GM10266 (cell line): Measurements from ENCODE around the gene LILRA1.
"Not testable (repeated sequence)": the region's sequence is repeated elsewhere in the genome, so short reads cannot be mapped to it uniquely, and the experiment has no call there.

Source experiments
- DNase-seq: peaks from one replicate; pipeline ENCODE4 v3.0.0; 2012; ENCODE audit errors: extremely low spot score
- CTCF ChIP-seq: IDR thresholded peaks from 2 replicates; pipeline ENCODE4 v1.5.1; 2012; ENCODE audit warnings: mild to moderate bottlenecking, low read depth; ENCODE audit not compliant: control insufficient read depth, insufficient read depth; ENCODE audit errors: missing control alignments

LILRA1 gene

DNA sequence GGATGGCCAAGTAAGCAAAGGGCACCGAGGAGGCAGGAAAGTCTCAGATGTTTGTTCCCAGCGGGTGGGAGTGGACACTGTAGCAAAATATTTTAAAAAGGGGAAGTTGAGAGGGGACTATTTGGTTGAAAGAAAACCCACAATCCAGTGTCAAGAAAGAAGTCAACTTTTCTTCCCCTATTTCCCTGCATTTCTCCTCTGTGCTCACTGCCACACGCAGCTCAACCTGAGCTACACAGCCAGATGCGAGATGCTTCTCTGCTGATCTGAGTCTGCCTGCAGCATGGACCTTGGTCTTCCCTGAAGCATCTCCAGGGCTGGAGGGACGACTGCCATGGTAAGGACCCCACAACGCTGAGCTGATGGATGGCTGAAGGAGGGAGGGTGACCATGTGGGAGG lies at the start of gene LILRA1:
LILRA1 (plus strand) TSS at position 188 of the 400 bp plus-strand sequence. CDS start 613 bp downstream, outside the sequence.
- DNase-seq: not testable (repeated sequence)

- TF ChIP-seq CTCF: no peak
- DNase-seq: no peak
Observed at GRCh38 chr19:54548806-54549205, 44.6 kb upstream of the LILRA1 start.

GRCh38 chr19:54549224-54549623 lies 44.2 kb upstream of the LILRA1 start:
- DNase-seq: no peak
- TF ChIP-seq CTCF: no peak

- TF ChIP-seq CTCF: no peak
- DNase-seq: peak; percentile 48
Observed at GRCh38 chr19:54551293-54551692, 42.1 kb upstream of the LILRA1 start.

GRCh38 chr19:54551950-54552912 lies 41.2 kb upstream of the LILRA1 start:
- DNase-seq: peak; percentile 46
- TF ChIP-seq CTCF: no peak

GRCh38 chr19:54552913-54553310 lies 40.5 kb upstream of the LILRA1 start:
- DNase-seq: no peak
- TF ChIP-seq CTCF: no peak

GRCh38 chr19:54554006-54554405 lies 39.4 kb upstream of the LILRA1 start:
- no peak for TF ChIP-seq CTCF

GRCh38 chr19:54554896-54555295 lies 38.5 kb upstream of the LILRA1 start:
- no peak for DNase-seq
- no peak for TF ChIP-seq CTCF

More at GRCh38 chr19:54554006-54554405, 39.4 kb upstream of the LILRA1 start:
- no peak for DNase-seq
